GM21717 (cell line): ENCODE measurements around the gene AKAP12.
A peak's percentile ranks its signal among the peaks of the same experiment; 100 is the strongest.
"Not testable (repeated sequence)": the region's sequence is repeated elsewhere in the genome, so short reads cannot be mapped to it uniquely, and the experiment has no call there.

ENCODE experiments used
- ATAC-seq: cut with Tn5 transposase; IDR thresholded peaks from one replicate; pipeline ENCODE4 v1.9.1; 2021; ENCODE audit warnings: mild to moderate bottlenecking, moderate library complexity; ENCODE audit not compliant: unreplicated experiment

Gene AKAP12

DNA sequence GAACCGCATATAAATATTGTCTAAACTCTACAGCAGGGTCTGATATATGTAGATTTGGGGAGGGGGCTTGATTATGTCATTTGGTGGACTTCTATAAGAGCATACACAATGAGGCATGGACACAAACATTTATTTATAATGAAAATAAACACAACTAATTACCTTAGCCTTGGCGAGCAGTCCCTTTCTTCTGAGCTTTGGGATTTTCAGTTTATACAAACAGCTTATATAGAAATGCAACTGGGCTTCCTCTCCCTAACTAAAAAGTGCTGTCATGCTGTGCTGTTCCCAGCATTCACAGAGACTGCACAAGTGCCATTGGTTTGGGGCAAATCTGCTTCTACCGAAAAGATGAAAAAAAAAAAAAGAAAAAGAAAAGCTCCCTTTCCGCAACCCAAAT lies 69.9 kb downstream of the AKAP12 start:
- no peak for ATAC-seq

GRCh38 chr6:151310279-151310678 lies 70.5 kb downstream of the AKAP12 start:
- ATAC-seq: no peak

DNA sequence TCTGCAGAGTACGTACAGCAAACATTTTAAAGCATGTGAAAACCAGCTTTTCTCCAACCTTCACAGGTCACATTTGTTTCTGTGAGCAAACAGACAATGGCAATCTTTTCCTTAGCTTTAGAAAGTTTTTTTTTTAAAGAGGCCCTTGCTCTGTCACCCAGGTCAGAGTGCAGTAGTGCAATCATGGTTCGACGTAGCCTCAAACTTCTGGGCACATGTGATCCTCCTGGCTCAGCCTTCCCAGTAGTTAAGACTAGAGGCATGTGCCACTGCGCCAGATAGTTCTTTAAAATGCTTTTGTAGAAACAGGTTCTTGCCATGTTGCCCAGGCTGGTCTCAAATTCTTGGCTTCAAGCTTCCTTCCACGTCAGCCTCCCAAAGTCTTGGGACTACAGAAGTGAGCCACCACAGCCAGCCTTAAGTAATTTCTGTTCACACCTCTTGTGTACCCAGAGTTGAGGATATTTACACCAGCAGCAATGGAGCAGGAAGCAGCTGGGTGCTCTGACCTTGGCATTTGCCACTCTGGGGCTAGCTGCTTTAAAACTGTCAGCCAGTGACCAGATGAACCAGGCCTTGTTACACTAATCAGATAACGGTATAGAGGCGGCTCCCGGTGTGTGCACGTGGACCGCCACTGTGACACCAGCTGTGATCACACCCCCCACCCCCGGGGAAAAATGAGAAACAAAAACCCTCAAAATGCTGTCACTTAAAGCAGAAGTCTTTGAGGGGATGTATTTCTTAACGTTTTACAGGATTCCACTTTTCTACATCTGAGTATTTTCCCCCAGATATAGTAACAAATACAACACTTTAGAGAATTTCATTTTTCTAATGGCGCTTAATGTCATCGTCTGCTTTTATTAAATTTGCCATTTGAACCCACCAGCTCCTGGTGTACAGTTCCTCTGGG lies 71.3 kb downstream of the AKAP12 start:
- no peak for ATAC-seq

DNA sequence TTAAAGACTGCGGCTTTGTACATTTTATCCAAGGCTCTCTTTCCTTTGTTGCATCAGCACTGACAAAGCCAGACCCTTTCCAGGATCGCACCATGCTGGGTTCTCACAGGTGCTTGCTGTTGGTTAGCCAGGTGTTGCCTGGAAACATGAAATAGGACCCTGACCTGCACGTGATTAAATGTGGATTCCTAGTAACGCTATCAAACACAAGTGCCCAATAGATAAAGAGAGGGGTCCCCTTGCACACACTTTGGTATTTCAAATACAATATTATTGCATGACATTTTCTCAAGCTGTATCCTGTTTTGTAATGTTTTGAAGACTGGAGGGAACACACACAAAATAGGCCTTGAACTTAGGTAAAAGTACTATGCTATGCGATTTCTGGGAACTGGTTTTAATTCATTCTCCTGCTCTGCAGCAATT lies 73.3 kb downstream of the AKAP12 start:
- ATAC-seq: no peak

GRCh38 chr6:151315661-151316060 lies 75.9 kb downstream of the AKAP12 start:
- not testable (repeated sequence) for ATAC-seq

DNA sequence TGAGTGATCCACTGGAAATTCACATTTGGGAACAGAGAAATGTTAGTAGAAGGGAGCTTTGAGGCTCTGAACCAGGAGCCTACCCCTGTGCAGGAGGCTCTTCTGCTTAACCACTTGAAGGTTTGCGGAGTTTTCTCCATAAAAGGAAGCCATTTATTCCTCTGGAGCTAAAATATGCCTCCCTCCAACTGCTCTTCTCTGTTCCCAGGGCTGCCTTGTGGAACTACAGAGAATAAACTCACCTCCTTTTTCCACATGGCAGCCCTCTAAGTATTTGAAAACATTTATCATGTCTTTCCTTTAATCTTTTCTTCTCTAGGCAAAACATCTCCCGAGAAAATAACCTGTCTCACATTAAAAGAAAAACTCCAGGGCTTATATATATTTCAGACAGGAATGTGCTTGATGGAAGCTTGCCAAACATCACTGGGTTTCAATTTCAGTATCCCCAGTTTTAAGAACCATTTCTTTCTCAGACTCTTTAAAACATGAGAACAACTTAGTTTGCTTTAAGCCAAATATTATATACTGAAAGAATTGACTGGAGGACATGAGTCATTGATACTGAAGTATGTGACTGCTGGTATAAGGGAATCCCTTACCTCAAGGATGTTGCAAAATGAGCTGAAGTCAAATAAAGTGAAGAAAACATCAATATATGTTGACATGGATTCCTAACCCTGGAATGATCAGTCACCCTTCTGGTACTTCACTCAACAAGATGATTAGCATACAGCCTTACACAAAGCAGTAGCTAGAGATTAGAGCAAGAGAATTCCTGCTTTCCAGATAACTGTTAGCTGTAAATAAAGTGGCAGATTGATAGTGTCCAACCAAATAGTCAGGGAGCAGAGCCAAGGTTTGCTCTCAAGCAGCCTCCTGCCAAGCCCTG lies 77.6 kb downstream of the AKAP12 start:
- no peak for ATAC-seq

- ATAC-seq: no peak
Measured at GRCh38 chr6:151317995-151318365, 78.2 kb downstream of the AKAP12 start.

GRCh38 chr6:151320140-151320539 lies 80.4 kb downstream of the AKAP12 start:
- no peak for ATAC-seq

DNA sequence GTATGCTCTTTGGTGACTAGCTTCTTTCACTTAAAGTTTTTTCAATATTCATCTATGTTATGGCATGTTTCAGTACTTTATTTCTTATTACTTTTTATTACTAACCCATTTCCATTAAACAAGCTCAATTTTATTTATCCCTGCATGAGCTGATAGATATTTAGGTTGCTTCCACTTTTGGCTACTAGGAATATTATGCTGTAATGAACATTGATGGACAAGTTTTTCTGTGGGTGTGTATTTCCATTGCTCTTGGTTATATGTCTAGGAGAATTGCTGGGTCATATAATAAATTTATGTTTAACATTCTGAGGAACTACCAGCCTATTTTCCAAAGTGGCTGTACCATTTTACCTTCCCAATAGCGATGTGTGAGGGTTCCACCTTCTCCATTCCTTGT lies 81.7 kb downstream of the AKAP12 start:
- no peak for ATAC-seq

- ATAC-seq: no peak
Measured at GRCh38 chr6:151322570-151322969, 82.8 kb downstream of the AKAP12 start.

DNA sequence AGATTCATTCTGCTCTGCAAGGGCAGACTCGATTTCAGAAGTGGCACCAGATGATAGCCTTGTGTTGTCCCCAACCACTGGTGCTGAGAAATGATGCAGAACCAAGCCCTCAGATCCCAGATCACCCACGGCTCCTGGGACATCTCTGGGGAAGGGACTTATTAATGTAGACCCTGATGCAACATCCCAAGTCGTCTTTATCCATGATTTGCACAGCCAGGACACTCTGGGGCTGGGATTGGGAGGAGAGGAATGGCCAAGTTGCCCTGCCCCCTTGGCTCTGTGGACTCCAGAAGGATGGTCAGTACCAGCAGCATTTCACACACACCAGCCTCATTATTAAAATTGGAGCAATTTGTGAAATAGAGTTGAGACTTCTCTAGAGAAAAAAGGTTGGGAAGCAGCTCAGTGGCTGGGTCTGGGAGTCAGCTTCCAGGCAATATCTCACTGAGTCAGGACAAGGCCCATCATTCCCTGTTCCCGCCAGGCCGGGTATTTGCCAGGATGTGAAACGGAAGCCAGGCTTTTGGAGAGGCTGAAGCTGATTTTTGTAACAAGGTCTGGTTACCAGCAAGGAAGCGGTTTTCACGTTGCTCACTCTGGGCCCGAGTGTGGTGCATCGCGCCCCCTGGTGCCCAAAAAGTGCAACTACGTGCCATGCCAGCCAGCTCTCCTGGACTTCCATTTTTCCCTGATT lies 84.2 kb downstream of the AKAP12 start:
- peak; percentile 67 for ATAC-seq

GRCh38 chr6:151324488-151324825 lies 84.7 kb downstream of the AKAP12 start:
- no peak for ATAC-seq

GRCh38 chr6:151325075-151326050 lies 85.6 kb downstream of the AKAP12 start:
- no peak for ATAC-seq

DNA sequence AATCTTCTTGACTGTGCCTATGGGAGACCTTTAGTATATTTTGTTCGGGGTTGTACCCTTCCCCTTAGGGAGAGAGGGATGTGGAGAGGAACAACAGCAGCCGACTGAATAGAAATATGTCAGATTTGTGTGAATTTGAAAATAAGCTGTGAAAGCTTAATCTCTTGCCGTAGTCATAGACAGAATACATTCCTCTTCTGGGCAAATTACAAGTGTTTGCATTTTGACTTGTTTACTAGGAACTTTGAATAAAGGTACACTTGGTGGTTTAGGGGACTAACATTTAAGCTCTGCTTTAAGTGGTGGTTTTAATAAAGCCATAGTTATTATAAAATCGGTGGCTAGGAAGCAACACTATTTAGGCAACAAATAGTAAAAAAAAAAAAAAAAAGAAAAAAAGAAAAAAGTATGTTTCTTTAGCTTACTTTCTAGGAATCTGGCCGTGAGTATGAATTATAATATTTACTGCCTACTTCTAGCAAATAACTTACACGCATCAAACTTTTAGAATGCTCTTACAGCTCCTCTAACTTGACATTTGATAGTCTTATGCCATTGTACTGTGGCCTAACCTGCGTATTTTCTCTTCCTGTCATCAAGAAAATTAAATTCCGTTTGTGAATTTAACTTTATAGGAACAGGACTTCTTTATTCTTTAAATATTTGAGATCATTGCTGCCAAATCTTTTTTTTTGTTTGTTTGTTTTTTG lies 86.5 kb downstream of the AKAP12 start:
- no peak for ATAC-seq

DNA sequence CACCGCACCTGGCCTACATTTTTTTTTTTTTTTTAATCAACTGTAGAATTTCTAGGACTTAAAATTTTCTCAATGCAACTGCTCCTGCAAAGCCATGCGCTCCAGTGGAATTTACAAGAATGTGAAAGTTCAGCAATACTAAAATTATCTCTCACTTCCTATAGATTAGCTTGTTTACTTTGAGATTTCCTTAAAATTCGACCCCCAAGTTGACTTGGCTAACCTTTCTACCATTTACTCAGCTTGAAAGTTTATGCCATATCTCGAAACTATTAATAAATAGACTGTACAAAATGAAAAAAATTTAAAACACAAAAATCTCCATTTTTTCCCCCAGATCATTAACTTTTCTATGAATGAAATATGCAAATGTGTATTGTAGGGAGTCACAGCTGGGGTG lies 87.3 kb downstream of the AKAP12 start:
- no peak for ATAC-seq

DNA sequence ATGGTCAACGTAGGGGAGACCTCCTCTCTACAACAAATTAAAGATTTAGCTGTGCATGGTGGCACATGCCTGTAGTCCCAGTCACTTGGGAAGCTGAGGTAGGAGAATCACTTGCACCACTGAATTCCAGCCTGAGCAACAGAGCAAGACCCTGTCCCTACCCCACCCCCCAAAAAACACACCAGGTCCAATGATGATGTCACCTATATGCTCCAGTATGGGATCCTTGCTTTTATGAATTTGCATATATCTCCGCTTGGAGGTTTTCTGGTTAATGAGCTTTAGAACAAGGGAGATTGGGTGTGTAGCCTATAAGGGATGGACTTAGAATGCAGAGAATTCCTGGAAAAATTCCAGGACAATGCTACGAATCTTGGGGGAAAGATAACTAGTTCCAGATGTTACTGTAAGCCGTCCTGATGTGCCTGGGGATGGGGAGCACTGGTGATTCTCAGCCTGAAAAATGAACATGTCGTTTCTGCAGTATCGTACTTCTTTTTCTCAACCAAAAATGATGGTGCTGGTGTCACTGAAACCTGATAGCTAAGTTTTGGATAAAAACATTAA lies 90.4 kb downstream of the AKAP12 start:
- ATAC-seq: no peak

GRCh38 chr6:151335930-151336329 lies 96.2 kb downstream of the AKAP12 start:
- ATAC-seq: no peak

- ATAC-seq: no peak
Measured at GRCh38 chr6:151338651-151339200, 99.0 kb downstream of the AKAP12 start.

- ATAC-seq: no peak
Measured at GRCh38 chr6:151339369-151339768, 99.6 kb downstream of the AKAP12 start.
